GM23338 (cell line): ENCODE measurements around the gene COG6. TPM values are rescaled to one million over a fixed set of nuclear protein-coding genes. Genes with fewer than 3 reads are reported as not detected.

ENCODE experiments used
- ATAC-seq: fragments of 200-7000 bp; cut with Tn5 transposase; 3 replicates; pipeline ENCODE4 v1.9.1; 2020
- DNase-seq: peaks from one replicate; pipeline ENCODE4 v3.0.0-alpha.2; 2015; ENCODE audit warnings: low spot score
- H2AFZ ChIP-seq: fragments of 200-600 bp; sonication (generic); 2 replicates; pipeline ENCODE4 v1.8.0; 2016; ENCODE audit warnings: antibody characterized with exemption, mild to moderate bottlenecking, moderate library complexity
- H3F3A ChIP-seq: fragments of 200-600 bp; sonication (generic); replicated peaks from 2 replicates; pipeline ENCODE4 v1.8.0; 2017; ENCODE audit warnings: antibody characterized with exemption, mixed run types, low read depth
- H3K27ac ChIP-seq: fragments of 200-600 bp; sonication (generic); 2 replicates; pipeline ENCODE4 v1.6.1; 2016; ENCODE audit warnings: low read depth
- H3K27me3 ChIP-seq: fragments of 200-600 bp; sonication (generic); 2 replicates; pipeline ENCODE4 v1.8.0; 2016; ENCODE audit warnings: mild to moderate bottlenecking, mixed run types, moderate library complexity; ENCODE audit not compliant: insufficient read depth
- H3K36me3 ChIP-seq: fragments of 200-600 bp; sonication (generic); 2 replicates; pipeline ENCODE4 v1.8.0; 2016; ENCODE audit warnings: mild to moderate bottlenecking; ENCODE audit not compliant: insufficient read depth
- H3K4me1 ChIP-seq: fragments of 200-600 bp; sonication (generic); 2 replicates; pipeline ENCODE4 v1.8.0; 2016; ENCODE audit warnings: mild to moderate bottlenecking, moderate library complexity; ENCODE audit not compliant: insufficient read depth
- H3K4me2 ChIP-seq: fragments of 200-600 bp; sonication (generic); 2 replicates; pipeline ENCODE4 v1.7.1; 2017; ENCODE audit warnings: mixed run types
- H3K4me3 ChIP-seq: fragments of 200-600 bp; sonication (generic); 2 replicates; pipeline ENCODE4 v1.6.1; 2016; ENCODE audit warnings: mixed run types
- H3K79me2 ChIP-seq: fragments of 200-600 bp; sonication (generic); replicated peaks from 2 replicates; pipeline ENCODE4 v1.8.0; 2017; ENCODE audit warnings: mild to moderate bottlenecking; ENCODE audit not compliant: insufficient read depth
- H3K9me2 ChIP-seq: fragments of 200-600 bp; sonication (generic); 2 replicates; pipeline ENCODE4 v1.8.0; 2017; ENCODE audit not compliant: insufficient read depth
- H4K20me1 ChIP-seq: fragments of 200-600 bp; sonication (generic); replicated peaks from 2 replicates; pipeline ENCODE4 v1.8.0; 2017; ENCODE audit warnings: mild to moderate bottlenecking; ENCODE audit not compliant: insufficient read depth
- H3K27ac Mint-ChIP-seq: 2 replicates; pipeline ENCODE4 v1.8.0; 2020; ENCODE audit warnings: inconsistent platforms, mild to moderate bottlenecking, moderate library complexity, mixed read lengths
- H3K27me3 Mint-ChIP-seq: 3 replicates; pipeline ENCODE4 v1.8.0; 2022; ENCODE audit warnings: low read depth, mild to moderate bottlenecking, moderate library complexity, mixed read lengths, inconsistent platforms; ENCODE audit not compliant: insufficient read depth, poor library complexity
- H3K36me3 Mint-ChIP-seq: 3 replicates; pipeline ENCODE4 v1.8.0; 2021; ENCODE audit warnings: low read depth, mild to moderate bottlenecking, inconsistent platforms, moderate library complexity, mixed read lengths
- H3K4me1 Mint-ChIP-seq: 3 replicates; pipeline ENCODE4 v1.8.0; 2020; ENCODE audit warnings: mild to moderate bottlenecking, inconsistent platforms, mixed read lengths
- H3K4me3 Mint-ChIP-seq: 3 replicates; pipeline ENCODE4 v1.8.0; 2021; ENCODE audit warnings: moderate library complexity, mild to moderate bottlenecking, inconsistent platforms, mixed read lengths
- H3K9me3 Mint-ChIP-seq: 3 replicates; pipeline ENCODE4 v1.8.0; 2020; ENCODE audit warnings: moderate library complexity, mild to moderate bottlenecking, inconsistent platforms, mixed read lengths
- CREB1 ChIP-seq: fragments of 250-450 bp; sonication (Bioruptor Pico); IDR thresholded peaks from 2 replicates; pipeline ENCODE4 v1.5.0; 2020; ENCODE audit warnings: low read depth, mild to moderate bottlenecking, moderate library complexity
- CTCF ChIP-seq, 2 experiments: fragments of 200-600 bp in 1 of 2; sonication (generic) in 1 of 2; conservative IDR thresholded peaks; 2 replicates each; pipeline versions ENCODE4 v1.5.1 to v1.6.1; 2016 to 2017; ENCODE audit warnings: antibody characterized with exemption in 2 of 2, low read depth in 2 of 2, mild to moderate bottlenecking in 2 of 2, moderate library complexity in 1 of 2
- JUNB ChIP-seq: IDR thresholded peaks from one replicate; pipeline ENCODE4 v1.6.1; 2016; ENCODE audit warnings: antibody characterized with exemption; ENCODE audit not compliant: unreplicated experiment
- NANOG ChIP-seq: IDR thresholded peaks from 2 replicates; pipeline ENCODE4 v1.6.1; 2016; ENCODE audit warnings: antibody characterized with exemption, borderline replicate concordance
- POLR2AphosphoS5 ChIP-seq: IDR thresholded peaks from 2 replicates; pipeline ENCODE4 v1.6.1; 2016; ENCODE audit warnings: antibody characterized with exemption, low read depth
- ZNF331 ChIP-seq: fragments of 250-450 bp; sonication (Bioruptor Pico); IDR thresholded peaks from 2 replicates; pipeline ENCODE4 v1.5.0; 2020; ENCODE audit warnings: low read depth, mild to moderate bottlenecking, moderate library complexity
- ZNF462 ChIP-seq: fragments of 250-450 bp; sonication (Bioruptor Pico); IDR thresholded peaks from 2 replicates; pipeline ENCODE4 v1.5.0; 2020; ENCODE audit warnings: mild to moderate bottlenecking, moderate library complexity
- polyA plus RNA-seq: library from polyadenylated mRNA; unstranded; fragments of >200 nt; fragmentation: Nextera tagmentation; extraction: Ambion mirVana; gene quantifications from 2 replicates; pipeline ENCODE4 v1.2.1, GENCODE V29; 2016
- total RNA-seq: library from RNA; depleted of rRNA; stranded (reverse); fragments of >200 nt; shearing (Covaris generic); gene quantifications from 2 replicates; pipeline ENCODE4 v1.2.3, GENCODE V29; 2014

The COG6 gene
- total and polyA plus RNA-seq, 2 experiments from 2014 or later: 10.0 to 23.6 TPM

GRCh38 chr13:39612023-39612637 lies 43.3 kb upstream of the COG6 start:
- Histone ChIP-seq H2AFZ (no peak overlapping the region), H3K4me3 (no peak overlapping the region)

GRCh38 chr13:39616087-39616694 lies 39.3 kb upstream of the COG6 start:
- Histone ChIP-seq H3K79me2 (no peaks in the 10 kb centered on the region), H3K4me3 (no peak overlapping the region), H3F3A (no peaks in the 10 kb centered on the region), H3K4me2 (no peak overlapping the region), H3K27me3 (no peaks in the 10 kb centered on the region), H2AFZ (no peak overlapping the region), H3K27ac (no peak overlapping the region), H3K4me1 (no peaks in the 10 kb centered on the region), H3K9me2 (no peaks in the 10 kb centered on the region), H3K36me3 (no peaks in the 10 kb centered on the region), H4K20me1 (no peaks in the 10 kb centered on the region)
- H3K9me3 Mint-ChIP-seq: no peaks in the 10 kb centered on the region
- no peak overlapping the region for H3K27ac Mint-ChIP-seq
- H3K36me3 Mint-ChIP-seq: no peaks in the 10 kb centered on the region
- H3K4me3 Mint-ChIP-seq: no peak overlapping the region
- ATAC-seq: peak; percentile 94
- peaks cover 4% of the 10 kb centered on the region; the same call in 1 of the 3 replicates for H3K4me1 Mint-ChIP-seq
- peak; percentile 90 for DNase-seq
- H3K27me3 Mint-ChIP-seq: peaks cover 5% of the 10 kb centered on the region
- TF ChIP-seq CTCF (conservative IDR thresholded peaks at IDR 0.05; ENCODE audit: low read depth in 2 of 2) (peak; percentile 92 to 94), JUNB (no peak), ZNF331 (CRISPR knock-in tag) (no peak), NANOG (no peak), POLR2AphosphoS5 (no peak), ZNF462 (no peak)

More at GRCh38 chr13:39612023-39612637, 43.3 kb upstream of the COG6 start:
- Mint-ChIP-seq H3K27ac (no peak overlapping the region), H3K9me3 (no peaks in the 10 kb centered on the region), H3K4me3 (no peak overlapping the region), H3K36me3 (no peaks in the 10 kb centered on the region), H3K27me3 (no peaks in the 10 kb centered on the region), H3K4me1 (peaks cover 4% of the 10 kb centered on the region; the same call in 1 of the 3 replicates)
- DNase-seq: peak; percentile 93
- Histone ChIP-seq H3K4me2 (no peak overlapping the region), H4K20me1 (no peaks in the 10 kb centered on the region), H3K9me2 (no peaks in the 10 kb centered on the region), H3K36me3 (no peaks in the 10 kb centered on the region), H3K79me2 (no peaks in the 10 kb centered on the region), H3K27ac (no peak overlapping the region), H3F3A (no peaks in the 10 kb centered on the region), H3K4me1 (no peaks in the 10 kb centered on the region), H3K27me3 (no peaks in the 10 kb centered on the region)
- no peak for TF ChIP-seq CREB1 (CRISPR knock-in tag)
- peak; percentile 77 to 97 for TF ChIP-seq CTCF (conservative IDR thresholded peaks at IDR 0.05; ENCODE audit: low read depth in 2 of 2)
- peak; percentile 69 for ATAC-seq
